Ovary (tissue), 9 donors: ENCODE measurements around the gene HTR1D. TPM values are rescaled to one million over a fixed set of nuclear protein-coding genes. Genes with fewer than 3 reads are reported as not detected.
"Not testable (repeated sequence)": the region's sequence is repeated elsewhere in the genome, so short reads cannot be mapped to it uniquely, and the experiment has no call there.

Experiments used
- DNase-seq, 5 donors: peaks; one replicate each; pipeline ENCODE4 v3.0.0-alpha.2; 2019 to 2020
- H3K27ac ChIP-seq, 2 donors: fragments of 200-600 bp; one replicate each; pipeline versions ENCODE4 v1.5.1 to v1.8.0; 2019 to 2022
- H3K27me3 ChIP-seq: fragments of 200-600 bp; one replicate; pipeline ENCODE4 v1.8.0; 2022
- H3K36me3 ChIP-seq: fragments of 200-600 bp; sonication (generic); one replicate; pipeline ENCODE4 v1.5.1; 2019
- H3K4me1 ChIP-seq: one replicate; pipeline ENCODE4 v1.8.1; 2013; ENCODE audit warnings: mild to moderate bottlenecking, moderate library complexity; ENCODE audit not compliant: insufficient read depth
- H3K4me3 ChIP-seq: fragments of 200-600 bp; sonication (generic); one replicate; pipeline ENCODE4 v1.5.1; 2017
- H3K9me3 ChIP-seq, 2 donors: fragments of 200-600 bp in 1 of 2; sonication (generic) in 1 of 2; one replicate each; pipeline versions ENCODE4 v1.5.1 to v1.8.1; 2013 to 2019; ENCODE audit warnings: mild to moderate bottlenecking in 1 of 2, moderate library complexity in 1 of 2
- CTCF ChIP-seq, 3 donors: fragments of 450-650 bp in 2 of 3; fragments of 200-600 bp in 1 of 3; IDR thresholded peaks; one replicate each; pipeline versions ENCODE4 v1.5.1 to v1.8.0; 2016 to 2022; ENCODE audit warnings: antibody characterized with exemption in 3 of 3, mild to moderate bottlenecking in 1 of 3
- EP300 ChIP-seq: sonication (generic); formaldehyde crosslinking; IDR thresholded peaks from one replicate; pipeline ENCODE4 v1.6.1; 2017; ENCODE audit warnings: antibody characterized with exemption
- POLR2A ChIP-seq: fragments of 450-650 bp; IDR thresholded peaks from one replicate; pipeline ENCODE4 v1.6.1; 2017; ENCODE audit warnings: antibody characterized with exemption, mild to moderate bottlenecking, moderate library complexity
- WGBS, 3 donors: extraction: QIAGEN DNeasy Blood & Tissue Kit in 1 of 3; methylation state at CpG; one replicate each; pipeline versions ENCODE4 v1.1.5 to v1.1.7; 2013 to 2017; 5-methylcytosine and 5-hydroxymethylcytosine counted together
- intact Hi-C, 4 donors: fragments of 100-400 bp; cut with DNase I; formaldehyde crosslinking; loops; one replicate each; pipeline versions ENCODE4 v1.11.0 to v1.15.1; 2022 to 2023
- polyA plus RNA-seq, 2 donors: library from polyadenylated mRNA; stranded (reverse); fragments of 200-250 nt in 1 of 2; fragments of 350-450 nt in 1 of 2; fragmentation: Illumina TruSeq in 1 of 2; extraction: RNeasy Lipid Tissue Mini Kit (QIAGEN cat#74804) in 1 of 2; gene quantifications; one replicate each; pipeline ENCODE4 v1.2.3, GENCODE V29; 2013 to 2014
- total RNA-seq, 7 donors: library from RNA; depleted of rRNA in 2 of 7; stranded (reverse); fragments of >200 nt in 2 of 7; fragmentation: NEBNext Ultra II Directional in 3 of 7; extraction: Animal tissue kit (Norgen Biotek cat#: 25700) in 3 of 7; gene quantifications; one replicate each; pipeline versions ENCODE4 v1.1.0 to v1.2.4, GENCODE V29; 2016 to 2023
- donor health status: DM: no; HTN: no; CAD: no; lungs with moderate emphysema.
- donor health status: DM: no; HTN: no; CAD: no.
- donor health status: Bipolar disorder and iron deficiency.
- donor health status: DM: yes; HTN: yes; CAD: no.
- donor health status: DM: no; HTN: no; CAD: no.
- donor health status: DM: yes; HTN: yes; CAD: no.

The HTR1D gene
- total and polyA plus RNA-seq, 9 donors: 0.05 to 0.80 (median 0.10) TPM; not detected in 5

DNA sequence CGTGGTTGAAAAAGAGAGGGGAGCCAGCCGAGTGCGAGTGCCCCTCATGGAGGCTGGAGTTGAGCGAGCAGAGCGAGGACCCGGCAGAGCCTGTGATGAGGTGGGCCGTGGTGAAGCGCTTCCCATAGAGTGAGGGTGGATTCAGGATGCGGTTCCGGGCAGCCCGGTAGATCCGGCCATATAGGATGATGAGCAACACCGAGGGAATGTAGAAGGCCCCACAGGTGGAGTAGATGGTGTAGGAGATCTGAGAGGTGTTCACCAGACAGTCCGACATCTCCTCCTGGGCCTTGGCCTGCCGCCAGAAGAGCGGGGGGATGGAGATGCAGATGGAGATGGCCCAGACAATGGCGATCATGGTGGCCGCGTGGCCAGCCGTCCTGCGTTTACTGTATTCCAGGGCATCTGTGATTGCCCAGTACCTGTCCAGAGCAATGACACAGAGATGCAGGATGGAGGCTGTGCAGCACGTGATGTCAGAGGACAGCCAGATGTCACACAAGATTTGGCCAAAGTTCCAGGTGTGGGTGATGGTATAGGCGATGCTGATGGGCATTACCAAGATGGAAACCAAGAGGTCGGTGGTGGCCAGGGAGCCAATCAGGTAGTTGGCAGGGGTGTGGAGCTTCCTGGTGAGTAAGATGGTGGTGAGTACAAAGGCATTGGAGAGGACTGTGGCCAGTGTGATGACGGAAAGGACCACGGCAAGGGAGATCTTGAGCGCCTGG is 23.7 kb downstream of the HTR1D start:
- intact Hi-C loops: no loop called here
- WGBS, 3 donors: 93 to 95% (median 94%) methylated on average over 27 of the region's 27 CpGs
- Histone ChIP-seq H3K4me1 (no peaks in the 10 kb centered on the region), H3K27ac (no peak overlapping the region), H3K27me3 (no peaks in the 10 kb centered on the region), H3K4me3 (no peak overlapping the region), H3K36me3 (no peaks in the 10 kb centered on the region), H3K9me3 (no peaks in the 10 kb centered on the region)
- no peak for TF ChIP-seq POLR2A
- no peak for TF ChIP-seq CTCF (IDR thresholded peaks at IDR 0.05)
- TF ChIP-seq EP300: no peak
- no peak for DNase-seq

GRCh38 chr1:23191199-23191598 is 26.1 kb downstream of the HTR1D start:
- Histone ChIP-seq H3K27me3 (no peaks in the 10 kb centered on the region), H3K9me3 (no peaks in the 10 kb centered on the region), H3K27ac (no peak overlapping the region), H3K4me1 (no peaks in the 10 kb centered on the region), H3K36me3 (no peaks in the 10 kb centered on the region), H3K4me3 (no peak overlapping the region)
- no peak for DNase-seq
- 89 to 95% (median 93%) methylated on average over 3 of the region's 3 CpGs for WGBS, 3 donors
- TF ChIP-seq POLR2A: no peak
- TF ChIP-seq CTCF (IDR thresholded peaks at IDR 0.05): no peak
- TF ChIP-seq EP300: no peak
- intact Hi-C loops: no loop called here

DNA sequence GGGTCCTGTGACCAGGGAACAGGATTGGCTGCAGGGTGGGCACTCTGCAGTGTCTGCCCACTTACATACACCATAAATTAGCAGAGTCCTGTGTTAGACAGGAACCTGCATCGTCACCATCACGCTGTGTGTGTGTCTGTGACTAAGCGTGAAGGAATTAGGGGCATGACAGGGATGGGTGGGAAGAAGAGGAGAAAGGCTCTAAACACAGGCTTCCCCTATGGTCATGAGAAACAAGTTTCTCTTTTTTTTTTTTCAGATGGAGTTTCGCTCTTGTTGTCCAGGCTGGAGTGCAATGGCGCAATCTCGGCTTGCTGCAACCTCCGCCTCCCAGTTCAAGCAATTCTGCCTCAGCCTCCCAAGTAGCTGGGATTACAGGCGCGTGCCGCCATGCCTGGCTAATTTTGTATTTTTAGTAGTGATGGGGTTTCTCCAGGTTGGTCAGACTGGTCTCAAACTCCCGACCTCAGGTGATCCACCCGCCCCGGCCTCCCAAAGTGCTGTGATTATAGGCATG is 28.3 kb downstream of the HTR1D start:
- H3K27ac ChIP-seq, DNase-seq, H3K9me3 ChIP-seq, H3K4me3 ChIP-seq, H3K27me3 ChIP-seq, H3K4me1 ChIP-seq, H3K36me3 ChIP-seq: not testable (repeated sequence)
- intact Hi-C loops: loop anchor here in 2 of 4 donors (5.0 kb wide), 1 partner anchor 92 kb away; no protein-coding TSS in a partner anchor
- 90 to 94% (median 94%) methylated on average over 13 of the region's 13 CpGs for WGBS, 3 donors

DNA sequence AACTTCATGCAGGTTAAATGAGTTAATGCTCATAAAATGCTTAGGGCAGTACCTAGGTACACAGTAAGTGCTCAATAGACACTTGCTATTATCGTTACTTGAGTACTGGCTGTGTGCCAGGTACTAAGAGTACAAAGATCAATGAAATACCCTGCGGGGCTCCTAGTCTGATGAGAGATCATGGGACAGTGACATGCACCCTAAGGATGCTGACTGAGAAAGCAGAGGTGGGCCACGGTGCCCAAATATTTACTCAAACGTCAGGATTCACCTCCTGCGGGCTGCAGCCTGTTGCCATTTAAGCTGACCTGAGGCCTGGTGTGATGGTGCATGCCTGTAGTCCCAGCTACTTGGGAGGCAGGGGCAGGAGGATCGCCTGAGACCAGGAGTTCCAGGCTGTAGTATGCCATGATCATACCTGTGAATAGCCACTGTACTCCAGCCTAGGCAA is 28.8 kb downstream of the HTR1D start:
- intact Hi-C loops: loop anchor here in 2 of 4 donors (5.0 kb wide), 1 partner anchor 91 kb away; no protein-coding TSS in a partner anchor

More for the DNA sequence above, 28.8 kb downstream of the HTR1D start:
- Histone ChIP-seq H3K9me3 (no peaks in the 10 kb centered on the region), H3K4me1 (no peaks in the 10 kb centered on the region), H3K4me3 (no peak overlapping the region), H3K27ac (no peak overlapping the region), H3K36me3 (no peaks in the 10 kb centered on the region), H3K27me3 (no peaks in the 10 kb centered on the region)
- 63 to 69% (median 64%) methylated on average over 6 of the region's 6 CpGs for WGBS, 3 donors
- TF ChIP-seq CTCF (IDR thresholded peaks at IDR 0.05) (no peak), EP300 (no peak), POLR2A (no peak)
- DNase-seq: no peak
